Liver (tissue), 2 donors: ENCODE data around the gene PCED1B.

ENCODE experiments used
- TF ChIP-seq, protein P1 (sequence below): IDR thresholded peaks from 2 replicates; pipeline ENCODE4 v1.6.1; 2016; ENCODE audit warnings: antibody characterized with exemption
- TF ChIP-seq, protein P2 (sequence below): fragments of 150-350 bp; IDR thresholded peaks from 2 replicates; pipeline ENCODE4 v1.5.1; 2017; ENCODE audit warnings: improper control_type of control experiment, low read depth, low read length; ENCODE audit not compliant: missing input control
- TF ChIP-seq, protein P3 (sequence below): IDR thresholded peaks from 2 replicates; pipeline ENCODE4 v1.6.1; 2016; ENCODE audit warnings: antibody characterized with exemption, mild to moderate bottlenecking
- donor health status: healthy.

DNA sequence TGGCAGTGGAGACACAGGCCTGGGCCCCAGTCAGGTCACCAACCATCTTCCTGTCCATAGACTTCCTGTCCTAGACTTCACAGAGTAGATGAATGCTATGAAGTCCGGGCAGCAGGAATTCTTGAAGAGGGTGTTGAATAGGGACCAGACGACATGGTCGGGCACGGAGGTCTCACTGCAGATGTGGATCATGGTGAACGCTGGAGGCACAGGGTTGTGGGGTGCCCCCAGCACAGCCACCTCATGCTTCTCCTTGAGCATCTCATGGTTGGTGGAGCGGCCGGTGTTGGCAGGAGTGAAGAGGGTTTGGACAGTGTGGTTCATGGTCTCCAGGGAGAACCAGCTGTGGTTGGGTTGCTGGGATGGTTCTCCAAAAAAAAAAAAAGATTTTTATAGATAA lies 56.2 kb downstream of the PCED1B start:
- TF ChIP-seq, protein P1, sequence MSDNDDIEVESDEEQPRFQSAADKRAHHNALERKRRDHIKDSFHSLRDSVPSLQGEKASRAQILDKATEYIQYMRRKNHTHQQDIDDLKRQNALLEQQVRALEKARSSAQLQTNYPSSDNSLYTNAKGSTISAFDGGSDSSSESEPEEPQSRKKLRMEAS: no peak
- TF ChIP-seq, protein P2, sequence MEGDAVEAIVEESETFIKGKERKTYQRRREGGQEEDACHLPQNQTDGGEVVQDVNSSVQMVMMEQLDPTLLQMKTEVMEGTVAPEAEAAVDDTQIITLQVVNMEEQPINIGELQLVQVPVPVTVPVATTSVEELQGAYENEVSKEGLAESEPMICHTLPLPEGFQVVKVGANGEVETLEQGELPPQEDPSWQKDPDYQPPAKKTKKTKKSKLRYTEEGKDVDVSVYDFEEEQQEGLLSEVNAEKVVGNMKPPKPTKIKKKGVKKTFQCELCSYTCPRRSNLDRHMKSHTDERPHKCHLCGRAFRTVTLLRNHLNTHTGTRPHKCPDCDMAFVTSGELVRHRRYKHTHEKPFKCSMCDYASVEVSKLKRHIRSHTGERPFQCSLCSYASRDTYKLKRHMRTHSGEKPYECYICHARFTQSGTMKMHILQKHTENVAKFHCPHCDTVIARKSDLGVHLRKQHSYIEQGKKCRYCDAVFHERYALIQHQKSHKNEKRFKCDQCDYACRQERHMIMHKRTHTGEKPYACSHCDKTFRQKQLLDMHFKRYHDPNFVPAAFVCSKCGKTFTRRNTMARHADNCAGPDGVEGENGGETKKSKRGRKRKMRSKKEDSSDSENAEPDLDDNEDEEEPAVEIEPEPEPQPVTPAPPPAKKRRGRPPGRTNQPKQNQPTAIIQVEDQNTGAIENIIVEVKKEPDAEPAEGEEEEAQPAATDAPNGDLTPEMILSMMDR: no peak
- TF ChIP-seq, protein P3, sequence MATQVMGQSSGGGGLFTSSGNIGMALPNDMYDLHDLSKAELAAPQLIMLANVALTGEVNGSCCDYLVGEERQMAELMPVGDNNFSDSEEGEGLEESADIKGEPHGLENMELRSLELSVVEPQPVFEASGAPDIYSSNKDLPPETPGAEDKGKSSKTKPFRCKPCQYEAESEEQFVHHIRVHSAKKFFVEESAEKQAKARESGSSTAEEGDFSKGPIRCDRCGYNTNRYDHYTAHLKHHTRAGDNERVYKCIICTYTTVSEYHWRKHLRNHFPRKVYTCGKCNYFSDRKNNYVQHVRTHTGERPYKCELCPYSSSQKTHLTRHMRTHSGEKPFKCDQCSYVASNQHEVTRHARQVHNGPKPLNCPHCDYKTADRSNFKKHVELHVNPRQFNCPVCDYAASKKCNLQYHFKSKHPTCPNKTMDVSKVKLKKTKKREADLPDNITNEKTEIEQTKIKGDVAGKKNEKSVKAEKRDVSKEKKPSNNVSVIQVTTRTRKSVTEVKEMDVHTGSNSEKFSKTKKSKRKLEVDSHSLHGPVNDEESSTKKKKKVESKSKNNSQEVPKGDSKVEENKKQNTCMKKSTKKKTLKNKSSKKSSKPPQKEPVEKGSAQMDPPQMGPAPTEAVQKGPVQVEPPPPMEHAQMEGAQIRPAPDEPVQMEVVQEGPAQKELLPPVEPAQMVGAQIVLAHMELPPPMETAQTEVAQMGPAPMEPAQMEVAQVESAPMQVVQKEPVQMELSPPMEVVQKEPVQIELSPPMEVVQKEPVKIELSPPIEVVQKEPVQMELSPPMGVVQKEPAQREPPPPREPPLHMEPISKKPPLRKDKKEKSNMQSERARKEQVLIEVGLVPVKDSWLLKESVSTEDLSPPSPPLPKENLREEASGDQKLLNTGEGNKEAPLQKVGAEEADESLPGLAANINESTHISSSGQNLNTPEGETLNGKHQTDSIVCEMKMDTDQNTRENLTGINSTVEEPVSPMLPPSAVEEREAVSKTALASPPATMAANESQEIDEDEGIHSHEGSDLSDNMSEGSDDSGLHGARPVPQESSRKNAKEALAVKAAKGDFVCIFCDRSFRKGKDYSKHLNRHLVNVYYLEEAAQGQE: no peak
